HepG2 (cell line): ENCODE measurements around the gene ZNF428. TPM values are rescaled to one million over a fixed set of nuclear protein-coding genes. Genes with fewer than 3 reads are reported as not detected.

Experiments
- ATAC-seq: fragments of 200-7000 bp; cut with Tn5 transposase; 3 replicates; pipeline ENCODE4 v1.9.1; 2020; ENCODE audit warnings: mild to moderate bottlenecking, moderate library complexity
- BruUV-seq: library from RNA; stranded (reverse); fragments of 400-500 nt; replicated peaks from 2 replicates; lab custom pipeline; 2021; lab: Mats Ljungman, UMichigan
- CTCF ChIA-PET: fragments of 300-600 bp; formaldehyde crosslinking; extraction: SDS; loops from one replicate; lab custom pipeline; 2021; ENCODE audit warnings: low total read pairs, inconsistent platforms, low intra/inter-chr PET ratio; lab: Yijun Ruan, JAX
- POLR2A ChIA-PET: fragments of 350-600 bp; sonication (Branson Sonifier 250); formaldehyde crosslinking; loops from one replicate; lab custom pipeline; 2020; ENCODE audit warnings: antibody characterized with exemption, inconsistent platforms; lab: Yijun Ruan, JAX
- DNase-seq: peaks from one replicate; pipeline ENCODE4 v3.0.0-alpha.2; 2015; ENCODE audit warnings: low spot score
- FAIRE-seq: peaks from 3 replicates; lab custom pipeline; 2011; peaks lifted over from hg19 to GRCh38; lab: Jason Lieb, UNC
- H2AFZ ChIP-seq: one replicate; pipeline ENCODE4 v1.6.1; 2011; ENCODE audit warnings: low read length, inconsistent platforms
- H3K27ac ChIP-seq: fragments of 300-600 bp; 3 replicates; pipeline ENCODE4 v1.8.0; 2011; ENCODE audit warnings: mixed run types, mild to moderate bottlenecking, mixed read lengths, low read length, inconsistent platforms; ENCODE audit not compliant: insufficient read depth; ENCODE audit errors: extremely low read length
- H3K27me3 ChIP-seq, 2 experiments: fragments of 200-600 bp in 1 of 2; 2 replicates in 1 of 2; 3 replicates in 1 of 2; pipeline versions ENCODE4 v1.6.0 to v1.8.0; 2011; ENCODE audit warnings: low read length in 2 of 2, mild to moderate bottlenecking in 2 of 2, moderate library complexity in 2 of 2, inconsistent platforms in 1 of 2; ENCODE audit not compliant: insufficient read depth in 2 of 2, control insufficient read depth in 1 of 2
- H3K36me3 ChIP-seq, 2 experiments: fragments of 200-600 bp in 1 of 2; replicated peaks in 1 of 2; 2 replicates in 1 of 2; 3 replicates in 1 of 2; pipeline versions ENCODE4 v1.5.1 to v1.8.0; 2011; ENCODE audit warnings: low read length in 2 of 2, inconsistent platforms in 1 of 2; ENCODE audit not compliant: insufficient read depth in 2 of 2, control insufficient read depth in 1 of 2
- H3K4me1 ChIP-seq: 2 replicates; pipeline ENCODE4 v1.5.1; 2012; ENCODE audit warnings: low read length, inconsistent platforms; ENCODE audit not compliant: insufficient read depth
- H3K4me2 ChIP-seq: 2 replicates; pipeline ENCODE4 v1.6.0; 2011; ENCODE audit warnings: low read depth, low read length, inconsistent platforms
- H3K4me3 ChIP-seq, 3 experiments: fragments of 200-600 bp in 1 of 3; sonication (generic), shearing (Covaris generic) in 1 of 3; replicated peaks in 1 of 3; 2 replicates each; pipeline ENCODE4 v1.5.1; 2011 to 2016; ENCODE audit warnings: low read length in 3 of 3, inconsistent platforms in 2 of 3, low read depth in 2 of 3, mild to moderate bottlenecking in 2 of 3, control low read depth in 1 of 3, mixed read lengths in 1 of 3; ENCODE audit not compliant: insufficient read depth in 1 of 3
- H3K79me2 ChIP-seq: one replicate; pipeline ENCODE4 v1.6.1; 2011; ENCODE audit warnings: low read length, inconsistent platforms; ENCODE audit not compliant: insufficient read depth
- H3K9ac ChIP-seq: 2 replicates; pipeline ENCODE4 v1.6.0; 2011; ENCODE audit warnings: mild to moderate bottlenecking, low read depth, low read length, inconsistent platforms; ENCODE audit not compliant: insufficient read depth
- H3K9me3 ChIP-seq: 2 replicates; pipeline ENCODE4 v1.5.1; 2012; ENCODE audit warnings: mild to moderate bottlenecking, low read length
- H4K20me1 ChIP-seq: 2 replicates; pipeline ENCODE4 v1.6.0; 2011; ENCODE audit warnings: inconsistent platforms, mild to moderate bottlenecking, low read length, moderate library complexity; ENCODE audit not compliant: insufficient read depth
- NR0B2 ChIP-seq: sonication (generic); formaldehyde crosslinking; IDR thresholded peaks from 2 replicates; pipeline ENCODE4 v1.4.0; 2020; ENCODE audit warnings: mild to moderate bottlenecking, missing genetic modification reagents
- ZFP41 ChIP-seq: sonication (generic); formaldehyde crosslinking; IDR thresholded peaks from 2 replicates; pipeline ENCODE4 v1.4.0; 2020; ENCODE audit warnings: mild to moderate bottlenecking, missing genetic modification reagents, borderline replicate concordance
- ZNF747 ChIP-seq: sonication (generic); formaldehyde crosslinking; IDR thresholded peaks from 2 replicates; pipeline ENCODE4 v1.8.1; 2023; ENCODE audit warnings: missing genetic modification reagents, mild to moderate bottlenecking, borderline replicate concordance
- WGBS: methylation state at CpG from one replicate; pipeline ENCODE4 v1.1.6; 2017; ENCODE audit warnings: low lambda C conversion rate; 5-methylcytosine and 5-hydroxymethylcytosine counted together
- in situ Hi-C: cut with HindIII; loops from 2 replicates; pipeline ENCODE4 v1.10.0; 2017; ENCODE audit warnings: low pct_unique_long_range_greater_than_20kb; ENCODE audit not compliant: extremely low pct_ligation_motif_present
- intact Hi-C: fragments of 100-400 bp; cut with micrococcal nuclease; formaldehyde crosslinking; loops from one replicate; pipeline ENCODE4 v1.10.0; 2022; ENCODE audit not compliant: unreplicated experiment
- polyA plus RNA-seq, 8 experiments: library from polyadenylated mRNA; depleted of rRNA in 3 of 8; stranded (reverse) in 7 of 8; unstranded in 1 of 8; fragments of >200 nt; fragmentation: Illumina TruSeq in 4 of 8; extraction: Trizol in 4 of 8; gene quantifications; 2 replicates each; pipeline versions ENCODE4 v1.2.1 to v1.2.3, GENCODE V29; 2011 to 2016; ENCODE audit warnings: low read depth in 4 of 8, missing spikeins in 1 of 8, mixed read lengths in 1 of 8; ENCODE audit not compliant: insufficient read depth in 1 of 8
- total RNA-seq, 5 experiments: library from RNA; depleted of rRNA; stranded (reverse); fragments of >200 nt; fragmentation: Illumina TruSeq; extraction: Trizol; gene quantifications; 2 replicates each; pipeline ENCODE4 v1.2.3, GENCODE V29; 2016; ENCODE audit warnings: low read depth in 1 of 5

ZNF428 gene
- total and polyA plus RNA-seq, 2 of the 13 experiments (the other 11 are each of a cell fraction or from before 2014, with no cell fraction given), result 10.4 to 26.9 TPM

GRCh38 chr19:43639519-43640423, 20.3 kb upstream of the ZNF428 start, which contains the start of gene CADM4 (continued):
- TF ChIP-seq NR0B2 (0 out of 2 replicates have a peak, but pooled peaks have one; percentile 56), ZFP41 (CRISPR knock-in tag) (peak; percentile 80; the same call in 1 of the 2 replicates)

- ATAC-seq (no peak), FAIRE-seq (no peak), DNase-seq (no peak)
- intact Hi-C loops, result no loop called here
- Histone ChIP-seq H3K4me2 (peak overlapping the region; percentile 93), H2AFZ (no peak overlapping the region), H4K20me1 (no peaks in the 10 kb centered on the region), H3K9me3 (no peaks in the 10 kb centered on the region), H3K79me2 (no peaks in the 10 kb centered on the region), H3K4me1 (peaks cover 58% of the 10 kb centered on the region), H3K36me3 (no peaks in the 10 kb centered on the region), H3K4me3 (peak overlapping the region; percentile 68 to 83 (median 83)), H3K27ac (no peak overlapping the region), H3K9ac (peak overlapping the region; percentile 70), H3K27me3 (no peaks in the 10 kb centered on the region)
- no TSS peak for BruUV-seq
- ChIA-PET POLR2A (no interaction called here), CTCF (no interaction called here)
- TF ChIP-seq ZNF747, result no peak
- in situ Hi-C loops, result no loop called here
- WGBS, result 8% methylated on average over 14 of the region's 18 CpGs
Observed at GRCh38 chr19:43638995-43639518, 19.6 kb upstream of the ZNF428 start.
